ENCODE results near the gene CCNI.

Gene CCNI

DNA sequence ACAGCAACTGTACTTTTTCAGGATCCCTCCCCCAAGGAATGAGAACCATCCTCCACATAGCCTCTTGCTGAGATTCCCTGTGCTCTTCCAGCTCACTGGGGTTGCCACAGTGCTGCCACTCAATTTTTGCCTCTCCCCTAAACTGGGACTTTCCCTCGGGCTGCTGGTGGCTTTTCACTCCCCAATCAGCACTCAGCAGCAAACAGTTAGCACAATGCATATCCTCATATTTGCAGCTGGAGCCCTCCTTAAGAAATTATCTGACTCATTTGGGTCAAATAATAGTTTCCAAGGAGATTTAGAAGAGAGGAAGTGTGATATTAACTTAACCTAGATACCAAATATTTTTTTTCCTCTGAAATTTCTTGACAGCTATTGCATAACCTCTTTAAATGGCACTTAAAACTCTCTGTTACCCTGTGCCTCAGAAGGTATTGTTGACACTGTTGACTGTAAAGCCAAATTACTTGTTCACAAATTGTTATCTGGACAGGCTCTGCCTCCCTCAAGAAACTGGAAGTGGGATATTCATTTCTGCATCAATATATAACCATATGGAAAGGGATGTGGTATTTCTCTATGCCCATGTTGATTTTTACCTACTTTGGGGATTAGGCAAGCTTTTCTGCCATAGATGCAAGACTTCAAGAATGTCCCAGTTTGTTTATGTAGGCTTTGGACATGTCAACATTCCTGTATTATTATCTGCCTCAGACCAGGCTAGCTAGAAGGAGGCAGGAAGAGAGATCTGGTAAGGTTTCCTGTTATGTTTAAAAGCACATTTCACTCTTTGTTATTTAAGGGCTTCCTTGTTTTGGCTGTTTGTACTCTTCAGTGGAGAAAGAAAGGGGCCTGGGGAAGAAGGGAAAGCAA lies 68.2 kb downstream of the CCNI start:
- no peak for DNase-seq (ENCODE audit: low read depth in 2 of 2)

DNA sequence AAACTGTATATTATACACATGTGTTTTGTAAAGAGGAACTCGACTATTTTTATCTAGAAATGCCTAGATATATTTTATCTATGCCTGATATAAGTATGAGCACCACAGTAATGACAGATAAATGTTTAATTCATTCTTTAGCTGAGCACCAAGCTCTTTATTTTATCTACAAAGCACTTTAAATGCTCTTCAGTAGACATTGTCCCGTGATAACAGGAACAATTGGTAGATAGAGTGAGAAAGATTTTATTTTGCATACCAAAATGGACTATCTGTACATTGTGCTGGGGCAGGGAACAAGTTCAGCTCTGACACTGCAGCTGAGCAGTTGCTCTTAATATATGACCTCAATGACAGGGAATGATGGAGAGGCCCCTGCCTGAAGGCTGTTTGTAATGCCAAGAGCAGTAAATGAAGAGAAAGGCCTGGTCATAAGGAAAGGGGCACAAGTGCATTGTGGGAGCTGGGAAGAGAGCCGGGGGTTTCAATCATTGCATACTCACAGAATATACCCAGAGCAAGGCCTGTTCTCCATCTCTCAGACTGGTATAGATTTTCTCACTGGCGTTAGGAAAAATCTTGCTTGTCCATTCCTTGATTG lies 68.9 kb downstream of the CCNI start:
- no peak for DNase-seq (ENCODE audit: low read depth in 2 of 2)

DNA sequence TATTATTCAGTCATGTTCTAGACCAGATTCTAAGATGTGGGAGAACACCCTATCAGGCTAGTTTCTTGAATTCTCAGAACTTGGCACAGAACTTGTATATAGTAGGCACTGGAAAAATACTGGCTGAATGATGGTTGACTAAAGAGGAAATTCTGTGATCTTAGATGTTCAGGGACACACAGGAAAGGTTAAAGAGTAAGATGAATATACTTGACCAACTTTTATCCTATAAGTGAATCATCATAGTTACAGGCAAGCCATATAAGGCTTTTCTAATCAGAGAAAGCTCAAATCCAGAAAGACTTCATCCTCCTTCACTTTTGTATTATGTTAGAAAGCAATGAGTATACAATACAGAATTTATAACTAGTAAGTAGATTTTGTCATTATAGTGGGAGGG lies 72.4 kb downstream of the CCNI start:
- DNase-seq (ENCODE audit: low read depth in 2 of 2), result no peak

DNA sequence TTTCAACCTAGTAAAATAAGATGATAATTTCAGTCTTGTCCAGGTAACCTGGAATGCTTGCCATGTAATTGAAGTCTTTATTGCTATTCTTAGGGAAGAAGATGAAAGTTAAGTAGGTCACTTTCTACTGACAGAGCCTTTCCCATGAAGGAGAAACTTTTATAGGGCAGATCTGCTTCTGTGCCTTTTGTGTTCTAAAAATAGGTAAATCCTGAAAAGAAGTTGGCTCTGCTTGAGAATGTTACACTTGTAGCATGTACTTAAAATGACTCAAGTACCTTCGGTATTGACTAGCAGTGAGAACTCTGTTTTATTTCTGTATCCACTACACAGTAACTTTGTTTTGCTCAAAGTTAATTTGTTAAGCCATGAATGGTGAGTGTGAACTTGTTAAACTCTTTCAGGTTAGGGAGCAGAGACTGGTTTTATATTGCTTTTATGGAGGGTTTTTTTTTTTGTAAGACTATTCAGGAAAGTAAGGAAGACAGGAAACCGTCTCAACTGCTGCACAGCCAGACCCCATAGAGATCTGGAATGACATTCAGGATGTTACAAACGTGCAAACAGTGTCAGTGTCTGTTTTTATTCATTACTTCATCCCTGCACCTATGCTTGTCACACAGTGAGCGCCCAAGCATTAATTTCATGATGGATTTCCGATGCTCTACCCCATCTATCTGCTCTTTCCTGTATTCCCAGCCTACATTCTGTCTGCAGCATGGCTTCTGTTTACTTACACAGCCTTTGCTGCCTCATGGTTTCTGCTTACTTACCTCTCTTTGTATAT lies 73.3 kb downstream of the CCNI start:
- no peak for DNase-seq (ENCODE audit: low read depth in 2 of 2)

DNA sequence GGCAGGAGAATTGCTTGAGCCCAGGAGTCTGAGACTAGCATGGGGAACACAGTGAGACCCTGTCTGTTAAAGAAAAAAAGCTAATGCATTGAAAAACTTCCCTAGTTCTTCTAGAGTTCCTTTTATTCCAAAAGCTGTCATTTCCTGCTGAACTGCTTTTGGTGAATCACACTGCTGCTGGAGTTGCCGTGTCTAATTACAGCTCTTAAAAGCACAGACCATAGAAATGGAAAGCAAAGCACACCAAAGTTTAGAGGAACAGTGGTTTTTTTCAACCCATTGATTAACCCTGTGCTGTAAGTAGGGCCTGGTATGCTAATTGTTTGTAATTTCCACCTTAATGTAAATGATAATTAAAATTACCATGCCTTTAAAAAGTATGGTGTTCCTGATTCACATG lies 73.9 kb downstream of the CCNI start:
- DNase-seq (ENCODE audit: low read depth in 2 of 2), result no peak

DNA sequence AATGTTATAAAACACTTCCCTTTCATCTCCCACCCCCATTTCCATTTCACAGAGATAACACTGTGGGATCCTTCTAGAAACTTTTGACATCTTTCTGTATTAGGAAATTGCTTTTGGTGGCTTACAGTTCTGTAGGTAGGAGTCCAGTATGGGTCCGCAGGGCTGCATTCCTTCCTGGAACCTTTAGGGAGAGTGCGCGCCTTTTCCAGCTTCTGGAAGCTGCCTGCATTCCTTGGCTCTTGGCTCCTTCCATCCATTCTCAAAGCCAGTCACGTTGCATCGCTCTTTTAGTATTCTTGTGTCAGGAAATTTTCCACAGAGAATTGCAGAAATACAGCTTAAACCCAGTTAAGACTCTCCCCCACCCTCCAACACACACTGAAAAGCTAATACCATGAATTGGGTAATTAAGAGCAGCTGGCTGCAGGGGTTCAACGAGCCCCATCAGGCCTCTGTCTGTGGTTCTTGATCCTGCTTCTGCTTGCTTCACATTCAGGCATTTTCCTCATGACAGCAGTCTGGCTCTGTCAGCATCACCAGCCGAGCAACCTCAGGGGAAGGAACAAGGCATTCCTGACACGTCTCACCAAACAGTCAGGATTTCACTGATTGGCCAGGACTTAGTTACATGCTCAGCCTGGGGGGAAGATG lies 77.4 kb downstream of the CCNI start:
- DNase-seq (ENCODE audit: low read depth in 2 of 2), result no peak

DNA sequence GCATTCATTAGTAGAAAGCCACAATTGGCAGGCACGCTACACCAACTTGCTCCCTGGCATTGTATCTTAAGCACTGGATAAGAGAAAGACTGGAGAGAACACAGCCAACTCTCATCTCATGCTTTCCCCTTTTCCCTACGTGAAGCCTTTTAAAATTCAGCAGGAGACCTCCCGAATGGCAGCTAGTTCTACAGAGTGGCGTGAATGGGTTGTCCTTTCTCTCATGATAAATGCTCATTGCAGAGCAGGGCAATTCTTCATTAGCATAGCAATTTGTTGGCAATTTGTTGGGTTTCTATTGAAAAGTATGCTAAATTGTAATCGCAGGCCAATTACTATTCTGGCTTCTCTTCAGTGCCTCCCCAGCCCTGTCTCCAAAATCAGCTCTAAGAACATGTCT lies 78.3 kb downstream of the CCNI start:
- no peak for DNase-seq (ENCODE audit: low read depth in 2 of 2)
